GM18907 (cell line): ENCODE data around the gene ENTPD3.
"Not testable (repeated sequence)": the region's sequence is repeated elsewhere in the genome, so short reads cannot be mapped to it uniquely, and the experiment has no call there.

Experiments
- ATAC-seq: cut with Tn5 transposase; IDR thresholded peaks from one replicate; pipeline ENCODE4 v1.9.1; 2021; ENCODE audit warnings: mild to moderate bottlenecking, moderate library complexity; ENCODE audit not compliant: unreplicated experiment

ENTPD3 gene

GRCh38 chr3:40458473-40458872 lies 71.5 kb downstream of the ENTPD3 start:
- no peak for ATAC-seq

DNA sequence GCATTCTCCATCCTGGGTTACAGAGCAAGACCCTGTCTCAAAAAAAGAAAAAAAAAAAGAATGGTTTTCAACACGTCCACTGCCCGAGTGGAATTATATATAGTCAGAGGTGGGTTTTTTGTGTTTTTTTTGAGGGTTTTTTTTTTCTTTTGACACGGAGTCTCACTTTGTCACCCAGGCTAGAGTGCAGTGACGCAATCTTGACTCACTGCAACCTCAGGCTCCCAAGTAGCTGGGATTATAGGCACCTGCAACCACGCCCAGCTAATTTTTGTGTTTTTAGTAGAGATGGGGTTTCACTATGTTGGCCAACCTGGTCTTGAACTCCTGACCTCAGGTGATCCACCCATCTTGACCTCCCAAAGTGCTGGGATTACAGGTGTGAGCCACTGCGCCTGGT lies 73.5 kb downstream of the ENTPD3 start:
- not testable (repeated sequence) for ATAC-seq

GRCh38 chr3:40461161-40461560 lies 74.2 kb downstream of the ENTPD3 start:
- no peak for ATAC-seq

DNA sequence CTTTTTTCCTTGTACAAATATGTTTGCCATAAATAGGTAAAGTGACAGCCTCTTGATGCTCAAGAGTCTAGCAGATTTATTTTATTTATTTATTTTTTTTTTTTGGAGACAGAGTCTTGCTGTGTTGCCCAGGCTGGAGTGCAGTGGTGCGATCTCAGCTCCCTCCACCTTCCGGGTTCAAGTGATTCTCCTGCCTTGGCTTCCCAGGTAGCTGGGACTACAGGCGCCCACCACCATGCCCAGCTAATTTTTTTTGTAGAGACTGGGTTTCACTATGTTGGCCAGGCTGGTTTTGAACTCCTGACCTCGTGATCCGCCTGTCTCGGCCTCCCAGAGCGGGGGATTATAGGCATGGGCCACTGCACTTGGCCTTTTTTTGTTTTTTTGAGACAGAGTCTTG lies 75.9 kb downstream of the ENTPD3 start:
- not testable (repeated sequence) for ATAC-seq

GRCh38 chr3:40463579-40463978 lies 76.6 kb downstream of the ENTPD3 start:
- ATAC-seq, result no peak

- no peak for ATAC-seq
Measured at GRCh38 chr3:40464339-40465110, 77.5 kb downstream of the ENTPD3 start.

DNA sequence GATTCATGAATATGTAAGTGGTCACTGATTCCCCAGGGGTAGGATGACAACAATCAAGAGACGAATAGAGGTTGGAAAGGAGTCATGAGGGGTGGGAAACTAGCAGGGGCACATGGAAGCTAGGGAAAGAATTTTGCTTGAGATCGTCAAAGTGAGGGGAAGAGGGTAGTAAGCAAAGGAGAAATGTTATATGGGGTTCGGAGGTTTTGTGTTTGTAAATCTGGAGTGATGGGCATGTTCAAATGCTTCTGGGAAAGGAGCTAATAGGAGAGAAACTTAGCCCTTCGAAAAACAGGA lies 78.1 kb downstream of the ENTPD3 start:
- no peak for ATAC-seq

DNA sequence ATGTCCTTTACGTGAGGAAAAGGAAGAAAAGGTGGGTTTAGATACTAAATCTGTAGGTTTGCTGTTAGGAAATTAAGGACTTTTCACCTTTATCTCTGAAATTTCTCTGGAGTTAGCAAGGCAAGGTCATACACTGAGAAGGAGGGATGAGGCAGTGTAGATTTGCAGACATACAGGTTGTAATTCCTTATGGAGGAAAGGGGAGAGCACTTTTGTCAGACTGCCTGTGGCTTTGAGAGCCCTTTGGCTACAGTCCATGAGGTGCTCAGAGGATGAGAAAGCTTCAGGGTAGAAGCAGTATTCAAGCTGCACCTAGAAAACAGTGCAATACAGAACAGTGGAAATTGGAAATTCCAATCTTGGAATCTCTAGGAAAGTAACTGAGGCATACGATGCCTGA lies 78.5 kb downstream of the ENTPD3 start:
- ATAC-seq, result no peak

GRCh38 chr3:40468018-40468417 lies 81.0 kb downstream of the ENTPD3 start:
- no peak for ATAC-seq

DNA sequence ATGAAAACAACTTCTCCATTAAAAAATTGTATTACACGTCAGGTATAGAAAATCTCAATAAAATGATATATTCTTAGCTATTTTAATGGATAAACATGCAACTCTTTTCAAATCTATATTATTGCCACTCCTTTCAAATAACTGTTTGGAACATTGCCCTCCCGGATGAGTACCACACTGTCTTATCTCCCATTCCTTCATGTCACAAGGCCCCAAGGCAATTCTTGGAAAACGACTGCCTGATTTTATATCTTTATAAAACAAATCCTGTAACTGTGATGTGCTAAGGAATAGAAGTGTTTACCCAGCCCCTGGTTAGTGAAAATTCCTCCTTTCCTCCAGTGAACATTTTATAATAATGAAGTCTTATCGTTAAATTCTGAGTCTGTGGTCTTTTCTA lies 83.7 kb downstream of the ENTPD3 start:
- ATAC-seq, result no peak

GRCh38 chr3:40476478-40477470 lies 89.8 kb downstream of the ENTPD3 start, which contains the start of gene ZNF619:
Gene ZNF619 (plus strand): TSS chr3:40477122. CDS start chr3:40477980, 858 bp downstream.
- ATAC-seq, result peak; percentile 89

DNA sequence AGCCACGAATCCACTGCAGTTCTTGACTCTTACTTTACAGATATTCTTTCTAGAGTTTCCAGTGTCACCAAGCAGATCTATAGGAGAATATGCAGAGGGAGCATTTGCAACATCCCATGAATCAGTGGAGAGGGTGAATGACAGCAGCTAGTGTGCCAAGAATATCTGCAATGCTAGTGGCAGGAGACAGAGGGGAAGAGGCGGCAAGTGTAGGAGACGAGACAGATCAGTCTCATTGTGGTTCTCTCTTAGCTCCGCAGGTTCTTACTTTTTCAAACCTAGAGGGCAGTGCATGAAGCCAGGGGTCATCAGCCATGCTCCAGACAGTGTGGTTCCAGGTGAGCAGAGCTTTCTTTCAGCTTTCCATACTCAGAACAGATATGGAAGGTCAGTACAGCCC lies 90.7 kb downstream of the ENTPD3 start:
- ATAC-seq, result no peak
